Uterus (tissue), 2 donors: ENCODE results near the gene KIAA0825.

Source experiments
- CTCF ChIP-seq, 4 experiments: fragments of 200-600 bp in 2 of 4; fragments of 450-650 bp in 2 of 4; sonication (generic) in 2 of 4; IDR thresholded peaks; one replicate each; pipeline ENCODE4 v1.5.1; 2016 to 2019; ENCODE audit warnings: antibody characterized with exemption in 4 of 4, mild to moderate bottlenecking in 2 of 4, moderate library complexity in 1 of 4
- POLR2A ChIP-seq, 2 donors: fragments of 450-650 bp; IDR thresholded peaks; one replicate each; pipeline ENCODE4 v1.6.1; 2016; ENCODE audit warnings: antibody characterized with exemption in 2 of 2, mild to moderate bottlenecking in 1 of 2, moderate library complexity in 1 of 2

DNA sequence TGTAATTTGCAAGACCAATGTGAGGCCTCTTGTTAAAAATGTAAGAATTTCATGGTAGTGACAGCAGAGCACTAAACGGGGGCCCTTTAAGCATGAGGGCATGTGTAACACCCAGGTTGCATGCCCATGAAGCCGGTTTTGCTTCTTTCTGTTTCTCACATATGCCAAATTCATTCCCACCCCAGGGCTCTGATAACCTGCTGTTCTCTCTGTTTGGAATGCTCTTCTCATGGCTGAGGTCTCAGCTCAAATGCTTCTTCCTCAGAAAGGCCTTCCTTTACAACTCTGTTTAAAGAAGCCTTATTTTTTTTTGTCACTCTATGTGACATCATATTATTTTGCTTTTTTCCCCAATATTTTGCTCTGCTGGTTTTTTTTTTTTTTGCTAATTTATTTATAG, 369.0 kb downstream of the KIAA0825 start:
- TF ChIP-seq CTCF (IDR thresholded peaks at IDR 0.05) (no peak), POLR2A (IDR thresholded peaks at IDR 0.05) (no peak)
